Measurements from ENCODE around the gene CYP26B1.

DNA sequence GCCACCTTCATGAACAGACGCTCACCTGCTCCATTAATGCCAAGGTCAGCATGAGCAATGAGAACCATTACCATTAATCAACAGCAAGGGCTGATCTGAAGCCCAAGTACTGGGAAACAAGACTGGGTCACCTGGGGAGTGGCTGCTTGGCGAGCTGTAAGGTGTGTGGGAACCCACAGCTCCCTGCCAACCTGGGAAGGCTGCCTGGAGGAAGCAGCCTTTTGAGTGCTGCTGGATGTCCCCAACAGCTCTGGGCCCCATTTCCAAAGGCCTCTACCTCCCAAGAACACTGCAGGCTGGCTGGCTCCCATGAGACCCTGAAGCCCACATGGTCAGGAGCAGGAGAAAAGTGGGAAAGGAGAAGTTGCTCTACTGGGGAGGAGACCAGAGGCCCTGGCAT lies 62.1 kb downstream of the CYP26B1 start:
- TF ChIP-seq POLR2AphosphoS5 (IDR thresholded peaks at IDR 0.05; ENCODE audit: borderline replicate concordance, low read depth, low read length) (no peak), EZH2 (IDR thresholded peaks at IDR 0.05) (no peak)

Data from SK-N-MC (cell line).